Motor neuron (in vitro differentiated cells): ENCODE measurements around the gene MRPL1. TPM values are rescaled to one million over a fixed set of nuclear protein-coding genes. Genes with fewer than 3 reads are reported as not detected.
"Not testable (repeated sequence)": the region's sequence is repeated elsewhere in the genome, so short reads cannot be mapped to it uniquely, and the experiment has no call there.

ENCODE experiments used
- ATAC-seq, 8 experiments: fragments of 200-7000 bp; cut with Tn5 transposase; replicated peaks in 6 of 8; 2 replicates each; pipeline ENCODE4 v1.8.0; 2021; ENCODE audit warnings: mild to moderate bottlenecking in 8 of 8, moderate library complexity in 8 of 8
- H3K27ac ChIP-seq, 2 donors: fragments of 250-450 bp; sonication (Bioruptor Pico); 2 replicates each; pipeline ENCODE4 v1.9.0; 2021; ENCODE audit warnings: antibody characterized with exemption in 2 of 2, mild to moderate bottlenecking in 2 of 2, moderate library complexity in 1 of 2
- H3K4me1 ChIP-seq, 2 donors: fragments of 250-450 bp; sonication (Bioruptor Pico); replicated peaks in 1 of 2; 2 replicates each; pipeline ENCODE4 v1.6.1; 2021; ENCODE audit warnings: antibody characterized with exemption in 2 of 2, mild to moderate bottlenecking in 2 of 2, moderate library complexity in 1 of 2
- H3K4me3 ChIP-seq, 5 donors: fragments of 250-450 bp; sonication (Bioruptor Pico); 2 replicates each; pipeline ENCODE4 v1.9.0; 2021; ENCODE audit warnings: antibody characterized with exemption in 5 of 5, mild to moderate bottlenecking in 5 of 5, moderate library complexity in 4 of 5
- WGBS, 10 experiments: fragments of 450-650 bp; shearing (Covaris generic); methylation state at CpG; one replicate each; pipeline ENCODE4 v1.0.0; 2022; 5-methylcytosine and 5-hydroxymethylcytosine counted together
- in situ Hi-C, 9 experiments: fragments of 400-800 bp; cut with MboI; loops; one replicate each; pipeline ENCODE4 v1.15.0; 2021; ENCODE audit warnings: low sequenced_read_pairs in 9 of 9, low pct_unique_long_range_greater_than_20kb in 2 of 9; ENCODE audit not compliant: unreplicated experiment in 9 of 9
- total RNA-seq, 8 experiments: library from RNA; unstranded; fragments of 300-600 nt; gene quantifications; 2 replicates each; pipeline versions ENCODE4 v1.2.3 to v1.2.4, GENCODE V29; 2022

The MRPL1 gene
- total RNA-seq, 8 experiments from 2014 or later, result 31.9 to 44.3 (median 37.3) TPM

- in situ Hi-C loops, result no loop called here
- Histone ChIP-seq H3K27ac (peak overlapping the region; percentile 85 to 93), H3K4me3 (peak overlapping the region; percentile 62 to 74 (median 66)), H3K4me1 (peaks cover 7 to 10% of the 10 kb centered on the region in 2 donors)
- peak in 3 of 8 experiments; percentile 63 to 80 (median 65) for ATAC-seq
- 0 to 100% (median 83%) methylated on average over 1 of the region's 1 CpG; no CpG with 5 or more reads in 4 of the 10 experiments for WGBS, 10 experiments
Measured at GRCh38 chr4:77861495-77861894, 1.1 kb upstream of the MRPL1 start.

- H3K4me3 ChIP-seq, result peak overlapping the region; percentile 62 to 74 (median 66)
- in situ Hi-C loops, H3K27ac ChIP-seq, ATAC-seq: not testable (repeated sequence)
- 0 to 82% (median 26%) methylated on average over 1 to 11 of the region's 14 CpGs; no CpG with 5 or more reads in 1 of the 10 experiments for WGBS, 10 experiments
- H3K4me1 ChIP-seq, result peaks cover 7 to 10% of the 10 kb centered on the region in 2 donors
Measured at GRCh38 chr4:77863341-77863740, 711 bp downstream of the MRPL1 start.

GRCh38 chr4:77865259-77865658 is 2.6 kb downstream of the MRPL1 start:
- 88 to 100% (median 93%) methylated on average over 1 to 3 of the region's 3 CpGs; no CpG with 5 or more reads in 5 of the 10 experiments for WGBS, 10 experiments
- H3K4me1 ChIP-seq, result peaks cover 7 to 10% of the 10 kb centered on the region in 2 donors
- no peak overlapping the region for H3K27ac ChIP-seq
- no peak overlapping the region for H3K4me3 ChIP-seq
- no peak for ATAC-seq
- in situ Hi-C loops, result no loop called here

GRCh38 chr4:77872723-77873445 is 10.3 kb downstream of the MRPL1 start:
- in situ Hi-C loops, result no loop called here
- no peak overlapping the region for H3K27ac ChIP-seq
- no peak overlapping the region for H3K4me3 ChIP-seq
- ATAC-seq, result no peak
- no peaks in the 10 kb centered on the region for H3K4me1 ChIP-seq
- 67 to 100% (median 97%) methylated on average over 1 to 4 of the region's 7 CpGs for WGBS, 10 experiments

GRCh38 chr4:77877167-77877566 is 14.5 kb downstream of the MRPL1 start:
- Histone ChIP-seq H3K4me1 (no peaks in the 10 kb centered on the region), H3K27ac (no peak overlapping the region), H3K4me3 (no peak overlapping the region)
- peak in 1 of 8 experiments; percentile 49 for ATAC-seq
- in situ Hi-C loops, result no loop called here
- WGBS, 10 experiments, result 92 to 100% (median 100%) methylated on average over 1 to 4 of the region's 4 CpGs; no CpG with 5 or more reads in 5 of the 10 experiments

- H3K4me3 ChIP-seq, result no peak overlapping the region
- no peak for ATAC-seq
- no peaks in the 10 kb centered on the region for H3K4me1 ChIP-seq
- no peak overlapping the region for H3K27ac ChIP-seq
- in situ Hi-C loops, result no loop called here
- WGBS, 10 experiments, result 26 to 100% (median 92%) methylated on average over 2 to 13 of the region's 15 CpGs
Measured at GRCh38 chr4:77877771-77878565, 15.3 kb downstream of the MRPL1 start.

- H3K4me3 ChIP-seq, result no peak overlapping the region
- H3K4me1 ChIP-seq, result no peaks in the 10 kb centered on the region
- in situ Hi-C loops, result no loop called here
- H3K27ac ChIP-seq, result no peak overlapping the region
- peak in 1 of 8 experiments; percentile 42 for ATAC-seq
Measured at GRCh38 chr4:77880784-77881183, 18.2 kb downstream of the MRPL1 start.

GRCh38 chr4:77881460-77882295 is 19.0 kb downstream of the MRPL1 start:
- Histone ChIP-seq H3K4me3 (no peak overlapping the region), H3K4me1 (no peaks in the 10 kb centered on the region), H3K27ac (no peak overlapping the region)
- ATAC-seq, result peak in 3 of 8 experiments; percentile 29 to 40 (median 36)
- WGBS, 10 experiments, result 20 to 95% (median 66%) methylated on average over 1 to 6 of the region's 8 CpGs
- in situ Hi-C loops, result no loop called here

GRCh38 chr4:77893451-77893850 is 30.8 kb downstream of the MRPL1 start:
- WGBS, 10 experiments, result 83 to 100% (median 100%) methylated on average over 1 to 2 of the region's 2 CpGs; no CpG with 5 or more reads in 1 of the 10 experiments
- in situ Hi-C loops, result no loop called here
- H3K27ac ChIP-seq, result no peak overlapping the region
- no peaks in the 10 kb centered on the region for H3K4me1 ChIP-seq
- no peak for ATAC-seq
- H3K4me3 ChIP-seq, result no peak overlapping the region

GRCh38 chr4:77899607-77900006 is 37.0 kb downstream of the MRPL1 start:
- 90 to 100% (median 100%) methylated on average over 1 of the region's 1 CpG; no CpG with 5 or more reads in 1 of the 10 experiments for WGBS, 10 experiments
- H3K4me3 ChIP-seq, result no peak overlapping the region
- in situ Hi-C loops, result no loop called here
- no peak for ATAC-seq
- H3K4me1 ChIP-seq, result no peaks in the 10 kb centered on the region
- no peak overlapping the region for H3K27ac ChIP-seq

- H3K4me3 ChIP-seq, result no peak overlapping the region
- no peaks in the 10 kb centered on the region for H3K4me1 ChIP-seq
- no peak overlapping the region for H3K27ac ChIP-seq
- WGBS, 10 experiments, result 86 to 100% (median 100%) methylated on average over 1 of the region's 1 CpG; no CpG with 5 or more reads in 3 of the 10 experiments
- in situ Hi-C loops, result no loop called here
- no peak for ATAC-seq
Measured at GRCh38 chr4:77903186-77903585, 40.6 kb downstream of the MRPL1 start.

GRCh38 chr4:77905651-77906263 is 43.1 kb downstream of the MRPL1 start:
- in situ Hi-C loops, result no loop called here
- H3K27ac ChIP-seq, result no peak overlapping the region
- no peaks in the 10 kb centered on the region for H3K4me1 ChIP-seq
- H3K4me3 ChIP-seq, result no peak overlapping the region
- no peak for ATAC-seq
